Measurements from ENCODE around the gene LRRFIP1.

Gene LRRFIP1

GRCh38 chr2:237692601-237693290, 65.4 kb downstream of the LRRFIP1 start:
- peak overlapping the region; percentile 77 for H3K4me3 Mint-ChIP-seq
- no peak for TF ChIP-seq CTCF (IDR thresholded peaks at IDR 0.05)
- no peak overlapping the region for H3K27ac Mint-ChIP-seq
- no peaks in the 10 kb centered on the region for H3K9me3 Mint-ChIP-seq
- H3K36me3 Mint-ChIP-seq (ENCODE audit: low read depth), result no peaks in the 10 kb centered on the region
- peaks cover 85% of the 10 kb centered on the region for H3K4me1 Mint-ChIP-seq
- DNase-seq, result peak; percentile 38
- peaks cover 28% of the 10 kb centered on the region for H3K27me3 Mint-ChIP-seq (ENCODE audit: low read depth, poor library complexity)

- Mint-ChIP-seq H3K27me3 (ENCODE audit: low read depth, poor library complexity) (peaks cover 28% of the 10 kb centered on the region), H3K4me3 (peak overlapping the region; percentile 77), H3K4me1 (peaks cover 85% of the 10 kb centered on the region), H3K27ac (no peak overlapping the region), H3K36me3 (ENCODE audit: low read depth) (no peaks in the 10 kb centered on the region), H3K9me3 (no peaks in the 10 kb centered on the region)
- no peak for DNase-seq
- TF ChIP-seq CTCF (IDR thresholded peaks at IDR 0.05), result no peak
Observed at GRCh38 chr2:237693291-237693994, 66.1 kb downstream of the LRRFIP1 start.

- Mint-ChIP-seq H3K4me1 (peaks cover 81% of the 10 kb centered on the region), H3K4me3 (no peak overlapping the region), H3K27ac (no peak overlapping the region), H3K9me3 (no peaks in the 10 kb centered on the region), H3K27me3 (ENCODE audit: low read depth, poor library complexity) (peaks cover 21% of the 10 kb centered on the region), H3K36me3 (ENCODE audit: low read depth) (no peaks in the 10 kb centered on the region)
- no peak for TF ChIP-seq CTCF (IDR thresholded peaks at IDR 0.05)
- DNase-seq, result no peak
Observed at GRCh38 chr2:237694415-237695194, 67.2 kb downstream of the LRRFIP1 start.

- Mint-ChIP-seq H3K9me3 (no peaks in the 10 kb centered on the region), H3K36me3 (ENCODE audit: low read depth) (no peaks in the 10 kb centered on the region), H3K27ac (no peak overlapping the region), H3K4me3 (no peak overlapping the region), H3K27me3 (ENCODE audit: low read depth, poor library complexity) (peaks cover 20% of the 10 kb centered on the region), H3K4me1 (peaks cover 81% of the 10 kb centered on the region)
- no peak for DNase-seq
- no peak for TF ChIP-seq CTCF (IDR thresholded peaks at IDR 0.05)
Observed at GRCh38 chr2:237695201-237695780, 67.9 kb downstream of the LRRFIP1 start.

- no peak for TF ChIP-seq CTCF (IDR thresholded peaks at IDR 0.05)
- Mint-ChIP-seq H3K4me3 (no peak overlapping the region), H3K27ac (no peak overlapping the region), H3K36me3 (ENCODE audit: low read depth) (no peaks in the 10 kb centered on the region), H3K9me3 (no peaks in the 10 kb centered on the region), H3K4me1 (peaks cover 85% of the 10 kb centered on the region), H3K27me3 (ENCODE audit: low read depth, poor library complexity) (peaks cover 15% of the 10 kb centered on the region)
- no peak for DNase-seq
Observed at GRCh38 chr2:237696461-237696860, 69.1 kb downstream of the LRRFIP1 start.

Data from nephron progenitor cell (in vitro differentiated cells).